HCT116 (cell line): Measurements from ENCODE around the gene PSORS1C2. TPM values are rescaled to one million over a fixed set of nuclear protein-coding genes. Genes with fewer than 3 reads are reported as not detected.

Source experiments
- ATAC-seq: fragments of 200-7000 bp; cut with Tn5 transposase; 2 replicates; pipeline ENCODE4 v1.9.1; 2020; ENCODE audit warnings: mild to moderate bottlenecking, moderate library complexity
- BruUV-seq: library from RNA; stranded (reverse); fragments of 400-500 nt; replicated peaks from 2 replicates; lab custom pipeline; 2021; lab: Mats Ljungman, UMichigan
- CTCF ChIA-PET: fragments of 300-600 bp; sonication (Branson Sonifier 250); formaldehyde crosslinking; loops from one replicate; lab custom pipeline; 2021; ENCODE audit warnings: antibody characterized with exemption; lab: Charles Lee
- POLR2A ChIA-PET: fragments of 300-600, 350-600 bp; sonication (Branson Sonifier 250); formaldehyde crosslinking; loops from one replicate; lab custom pipeline; 2021; ENCODE audit warnings: antibody characterized with exemption; lab: Charles Lee
- RAD21 ChIA-PET, 2 experiments: fragments of 300-600 bp; sonication (Branson Sonifier 250); formaldehyde crosslinking; loops; one replicate each; lab custom pipeline; 2023; ENCODE audit warnings: low total read pairs in 2 of 2; ENCODE audit not compliant: uncharacterized antibody in 2 of 2, unreplicated experiment in 2 of 2, low non-redundant PET in 1 of 2; lab: Charles Lee
- DNase-seq: peaks from one replicate; pipeline ENCODE4 v3.0.0-alpha.2; 2010; ENCODE audit warnings: low read depth, low spot score
- H2AFZ ChIP-seq: fragments of 200-600 bp; shearing (Covaris generic), sonication (generic); 2 replicates; pipeline ENCODE4 v1.6.1; 2017; ENCODE audit warnings: low read depth, mixed run types, mixed read lengths, antibody characterized with exemption, low read length; ENCODE audit not compliant: poor library complexity, severe bottlenecking
- H3K27ac ChIP-seq: 2 replicates; pipeline ENCODE4 v1.5.1; 2012; ENCODE audit warnings: low read depth, low read length
- H3K27me3 ChIP-seq: fragments of 200-600 bp; sonication (generic); 2 replicates; pipeline ENCODE4 v1.6.1; 2016; ENCODE audit warnings: mixed run types, low read length, mixed read lengths; ENCODE audit not compliant: insufficient read depth
- H3K36me3 ChIP-seq, 2 experiments: fragments of 200-500 bp in 1 of 2; fragments of 200-600 bp in 1 of 2; sonication (Bioruptor generic) in 1 of 2; sonication (generic) in 1 of 2; 2 replicates each; pipeline versions ENCODE4 v1.5.1 to v1.6.1; 2014 to 2016; ENCODE audit warnings: low read length in 2 of 2, inconsistent platforms in 1 of 2, mixed read lengths in 1 of 2, mixed run types in 1 of 2; ENCODE audit not compliant: insufficient read depth in 2 of 2, control insufficient read depth in 1 of 2
- H3K4me1 ChIP-seq, 2 experiments: fragments of 200-600 bp in 1 of 2; sonication (generic) in 1 of 2; 2 replicates each; pipeline versions ENCODE4 v1.5.1 to v1.6.1; 2012 to 2017; ENCODE audit warnings: low read length in 2 of 2, inconsistent platforms in 1 of 2, mild to moderate bottlenecking in 1 of 2, mixed read lengths in 1 of 2, mixed run types in 1 of 2, moderate library complexity in 1 of 2; ENCODE audit not compliant: insufficient read depth in 2 of 2, control insufficient read depth in 1 of 2
- H3K4me2 ChIP-seq: fragments of 200-600 bp; sonication (generic); 2 replicates; pipeline ENCODE4 v1.6.1; 2017; ENCODE audit warnings: mixed run types, low read length, mixed read lengths
- H3K4me3 ChIP-seq, 2 experiments: fragments of 200-600 bp in 1 of 2; sonication (generic) in 1 of 2; replicated peaks in 1 of 2; 2 replicates each; pipeline ENCODE4 v1.5.1; 2011 to 2016; ENCODE audit warnings: low read length in 2 of 2, control low read depth in 1 of 2, low read depth in 1 of 2, mild to moderate bottlenecking in 1 of 2, mixed read lengths in 1 of 2, mixed run types in 1 of 2
- H3K79me2 ChIP-seq: fragments of 200-600 bp; sonication (generic); 2 replicates; pipeline ENCODE4 v1.6.1; 2017; ENCODE audit warnings: mild to moderate bottlenecking, mixed run types, low read length, moderate library complexity, mixed read lengths; ENCODE audit not compliant: insufficient read depth
- H3K9ac ChIP-seq: fragments of 200-600 bp; sonication (generic); 2 replicates; pipeline ENCODE4 v1.6.1; 2016; ENCODE audit warnings: low read length, mixed read lengths
- H3K9me2 ChIP-seq: fragments of 200-600 bp; sonication (generic), shearing (Covaris generic); 2 replicates; pipeline ENCODE4 v1.6.1; 2017; ENCODE audit warnings: mixed run types, mild to moderate bottlenecking, moderate library complexity; ENCODE audit not compliant: insufficient read depth
- H3K9me3 ChIP-seq, 2 experiments: fragments of 200-500 bp in 1 of 2; fragments of 200-600 bp in 1 of 2; sonication (Bioruptor generic) in 1 of 2; sonication (generic) in 1 of 2; 2 replicates each; pipeline ENCODE4 v1.6.1; 2014 to 2017; ENCODE audit warnings: low read length in 2 of 2, mixed read lengths in 2 of 2, inconsistent platforms in 1 of 2, low read depth in 1 of 2, mild to moderate bottlenecking in 1 of 2, mixed run types in 1 of 2, moderate library complexity in 1 of 2; ENCODE audit not compliant: control insufficient read depth in 1 of 2, insufficient read depth in 1 of 2
- H4K20me1 ChIP-seq: fragments of 200-600 bp; sonication (generic), shearing (Covaris generic); 2 replicates; pipeline ENCODE4 v1.6.1; 2017; ENCODE audit warnings: mixed run types, mild to moderate bottlenecking, moderate library complexity; ENCODE audit not compliant: insufficient read depth
- EZH2 ChIP-seq: fragments of 200-600 bp; sonication (generic); IDR thresholded peaks from 2 replicates; pipeline ENCODE4 v1.6.1; 2017; ENCODE audit warnings: antibody characterized with exemption, mixed run types
- EZH2phosphoT487 ChIP-seq: fragments of 200-600 bp; IDR thresholded peaks from 2 replicates; pipeline ENCODE4 v1.6.1; 2018; ENCODE audit warnings: antibody characterized with exemption, borderline replicate concordance
- POLR2A ChIP-seq: IDR thresholded peaks from 2 replicates; pipeline ENCODE4 v1.7.0; 2011; ENCODE audit warnings: borderline replicate concordance; ENCODE audit not compliant: insufficient read depth, insufficient read length; ENCODE audit errors: extremely low read depth
- POLR2AphosphoS5 ChIP-seq: IDR thresholded peaks from 2 replicates; pipeline ENCODE4 v1.6.1; 2011; ENCODE audit warnings: mild to moderate bottlenecking, low read depth, low read length, moderate library complexity
- SRF ChIP-seq: IDR thresholded peaks from 2 replicates; pipeline ENCODE4 v1.6.1; 2012; ENCODE audit warnings: low read depth
- YY1 ChIP-seq: IDR thresholded peaks from 2 replicates; pipeline ENCODE4 v1.6.1; 2011; ENCODE audit warnings: low read length, low read depth, moderate library complexity, mild to moderate bottlenecking; ENCODE audit not compliant: insufficient replicate concordance; ENCODE audit errors: extremely low read depth
- ZFX ChIP-seq: fragments of 450-650 bp; IDR thresholded peaks from 2 replicates; pipeline ENCODE4 v1.6.1; 2017
- ZNF274 ChIP-seq: fragments of 200-500 bp; sonication (Bioruptor generic); IDR thresholded peaks from 2 replicates; pipeline ENCODE4 v1.6.1; 2014; ENCODE audit warnings: mild to moderate bottlenecking, low read depth, low read length, inconsistent platforms
- intact Hi-C: fragments of 100-400 bp; cut with micrococcal nuclease; formaldehyde crosslinking; loops from 2 replicates; pipeline ENCODE4 v1.10.0; 2022
- total RNA-seq: library from RNA; stranded (reverse); gene quantifications from one replicate; pipeline ENCODE4 v1.2.1, GENCODE V29; 2021; ENCODE audit not compliant: unreplicated experiment
- TF ChIP-seq, protein P1 (sequence below): IDR thresholded peaks from 2 replicates; pipeline ENCODE4 v1.6.1; 2012
- TF ChIP-seq, protein P2 (sequence below): IDR thresholded peaks from 2 replicates; pipeline ENCODE4 v1.6.1; 2011; ENCODE audit warnings: mild to moderate bottlenecking, low read length, moderate library complexity; ENCODE audit not compliant: insufficient replicate concordance; ENCODE audit errors: extremely low read depth
- TF ChIP-seq, protein P3 (sequence below), 3 experiments: fragments of 200-600 bp in 1 of 3; sonication (generic) in 1 of 3; IDR thresholded peaks in 2 of 3; conservative IDR thresholded peaks in 1 of 3; 2 replicates each; pipeline ENCODE4 v1.5.1; 2012 to 2017; ENCODE audit warnings: low read depth in 2 of 3, low read length in 2 of 3, antibody characterized with exemption in 1 of 3, borderline replicate concordance in 1 of 3, control low read depth in 1 of 3, mild to moderate bottlenecking in 1 of 3, mixed read lengths in 1 of 3, mixed run types in 1 of 3, moderate library complexity in 1 of 3; ENCODE audit not compliant: insufficient read depth in 1 of 3
- TF ChIP-seq, protein P4 (sequence below): IDR thresholded peaks from 2 replicates; pipeline ENCODE4 v1.6.1; 2012; ENCODE audit warnings: low read depth

PSORS1C2 gene
- total RNA-seq, 1 experiment from 2014 or later: not detected

DNA sequence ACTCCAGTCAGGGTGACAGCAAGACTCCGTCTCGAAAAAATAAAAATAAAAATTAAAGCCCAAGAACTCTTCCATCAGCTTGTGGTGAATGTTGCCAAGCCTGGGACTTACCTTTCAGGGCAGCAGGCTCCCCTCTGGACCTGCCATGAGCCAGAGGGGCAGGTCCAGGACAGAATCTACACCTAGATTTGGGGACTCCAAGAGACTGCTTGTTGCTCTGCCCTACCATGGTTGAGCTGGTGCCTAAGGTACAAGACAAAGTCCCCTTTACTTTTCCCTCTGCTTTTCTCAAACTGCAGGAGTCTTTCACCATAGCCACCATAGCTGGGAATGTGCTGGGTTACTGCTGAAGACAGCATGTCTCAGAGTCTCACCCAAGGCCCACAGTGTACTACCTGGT lies 35.7 kb downstream of the PSORS1C2 start:
- H3K9me3 ChIP-seq: no peaks in the 10 kb centered on the region
- ATAC-seq: no peak
- no TSS peak for BruUV-seq
- H3K27me3 ChIP-seq: no peaks in the 10 kb centered on the region
- H4K20me1 ChIP-seq: no peaks in the 10 kb centered on the region
- no peaks in the 10 kb centered on the region for H3K9me2 ChIP-seq
- no peak overlapping the region for H2AFZ ChIP-seq
- no peaks in the 10 kb centered on the region for H3K36me3 ChIP-seq
- no peak overlapping the region for H3K27ac ChIP-seq
- DNase-seq: no peak
- H3K79me2 ChIP-seq: no peaks in the 10 kb centered on the region
- H3K4me1 ChIP-seq: peaks cover 3 to 12% of the 10 kb centered on the region in 2 experiments; a peak in 3 of 4 replicates
- no peak overlapping the region for H3K4me2 ChIP-seq
- POLR2A ChIA-PET: interaction anchor here (1.1 kb wide), 1 partner anchor 12 kb away, joined by 11 read pairs; the partner anchor contains the start of gene PSORS1C1
- no peak overlapping the region for H3K9ac ChIP-seq
- H3K4me3 ChIP-seq: no peak overlapping the region
- TF ChIP-seq, protein P1, sequence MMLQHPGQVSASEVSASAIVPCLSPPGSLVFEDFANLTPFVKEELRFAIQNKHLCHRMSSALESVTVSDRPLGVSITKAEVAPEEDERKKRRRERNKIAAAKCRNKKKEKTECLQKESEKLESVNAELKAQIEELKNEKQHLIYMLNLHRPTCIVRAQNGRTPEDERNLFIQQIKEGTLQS: no peak
- TF ChIP-seq, protein P2, sequence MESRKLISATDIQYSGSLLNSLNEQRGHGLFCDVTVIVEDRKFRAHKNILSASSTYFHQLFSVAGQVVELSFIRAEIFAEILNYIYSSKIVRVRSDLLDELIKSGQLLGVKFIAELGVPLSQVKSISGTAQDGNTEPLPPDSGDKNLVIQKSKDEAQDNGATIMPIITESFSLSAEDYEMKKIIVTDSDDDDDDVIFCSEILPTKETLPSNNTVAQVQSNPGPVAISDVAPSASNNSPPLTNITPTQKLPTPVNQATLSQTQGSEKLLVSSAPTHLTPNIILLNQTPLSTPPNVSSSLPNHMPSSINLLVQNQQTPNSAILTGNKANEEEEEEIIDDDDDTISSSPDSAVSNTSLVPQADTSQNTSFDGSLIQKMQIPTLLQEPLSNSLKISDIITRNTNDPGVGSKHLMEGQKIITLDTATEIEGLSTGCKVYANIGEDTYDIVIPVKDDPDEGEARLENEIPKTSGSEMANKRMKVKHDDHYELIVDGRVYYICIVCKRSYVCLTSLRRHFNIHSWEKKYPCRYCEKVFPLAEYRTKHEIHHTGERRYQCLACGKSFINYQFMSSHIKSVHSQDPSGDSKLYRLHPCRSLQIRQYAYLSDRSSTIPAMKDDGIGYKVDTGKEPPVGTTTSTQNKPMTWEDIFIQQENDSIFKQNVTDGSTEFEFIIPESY: no peak
- TF ChIP-seq ZNF274: no peak
- TF ChIP-seq POLR2AphosphoS5: no peak
- TF ChIP-seq, protein P3, sequence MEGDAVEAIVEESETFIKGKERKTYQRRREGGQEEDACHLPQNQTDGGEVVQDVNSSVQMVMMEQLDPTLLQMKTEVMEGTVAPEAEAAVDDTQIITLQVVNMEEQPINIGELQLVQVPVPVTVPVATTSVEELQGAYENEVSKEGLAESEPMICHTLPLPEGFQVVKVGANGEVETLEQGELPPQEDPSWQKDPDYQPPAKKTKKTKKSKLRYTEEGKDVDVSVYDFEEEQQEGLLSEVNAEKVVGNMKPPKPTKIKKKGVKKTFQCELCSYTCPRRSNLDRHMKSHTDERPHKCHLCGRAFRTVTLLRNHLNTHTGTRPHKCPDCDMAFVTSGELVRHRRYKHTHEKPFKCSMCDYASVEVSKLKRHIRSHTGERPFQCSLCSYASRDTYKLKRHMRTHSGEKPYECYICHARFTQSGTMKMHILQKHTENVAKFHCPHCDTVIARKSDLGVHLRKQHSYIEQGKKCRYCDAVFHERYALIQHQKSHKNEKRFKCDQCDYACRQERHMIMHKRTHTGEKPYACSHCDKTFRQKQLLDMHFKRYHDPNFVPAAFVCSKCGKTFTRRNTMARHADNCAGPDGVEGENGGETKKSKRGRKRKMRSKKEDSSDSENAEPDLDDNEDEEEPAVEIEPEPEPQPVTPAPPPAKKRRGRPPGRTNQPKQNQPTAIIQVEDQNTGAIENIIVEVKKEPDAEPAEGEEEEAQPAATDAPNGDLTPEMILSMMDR (IDR thresholded peaks at IDR 0.05 in 2 of 3, conservative IDR thresholded peaks at IDR 0.05 in 1 of 3; ENCODE audit: borderline replicate concordance in 1 of 3, insufficient read depth in 1 of 3, low read depth in 2 of 3, low read length in 2 of 3): no peak
- no peak for TF ChIP-seq POLR2A
- no peak for TF ChIP-seq ZFX
- TF ChIP-seq YY1: no peak
- no peak for TF ChIP-seq EZH2phosphoT487
- TF ChIP-seq, protein P4, sequence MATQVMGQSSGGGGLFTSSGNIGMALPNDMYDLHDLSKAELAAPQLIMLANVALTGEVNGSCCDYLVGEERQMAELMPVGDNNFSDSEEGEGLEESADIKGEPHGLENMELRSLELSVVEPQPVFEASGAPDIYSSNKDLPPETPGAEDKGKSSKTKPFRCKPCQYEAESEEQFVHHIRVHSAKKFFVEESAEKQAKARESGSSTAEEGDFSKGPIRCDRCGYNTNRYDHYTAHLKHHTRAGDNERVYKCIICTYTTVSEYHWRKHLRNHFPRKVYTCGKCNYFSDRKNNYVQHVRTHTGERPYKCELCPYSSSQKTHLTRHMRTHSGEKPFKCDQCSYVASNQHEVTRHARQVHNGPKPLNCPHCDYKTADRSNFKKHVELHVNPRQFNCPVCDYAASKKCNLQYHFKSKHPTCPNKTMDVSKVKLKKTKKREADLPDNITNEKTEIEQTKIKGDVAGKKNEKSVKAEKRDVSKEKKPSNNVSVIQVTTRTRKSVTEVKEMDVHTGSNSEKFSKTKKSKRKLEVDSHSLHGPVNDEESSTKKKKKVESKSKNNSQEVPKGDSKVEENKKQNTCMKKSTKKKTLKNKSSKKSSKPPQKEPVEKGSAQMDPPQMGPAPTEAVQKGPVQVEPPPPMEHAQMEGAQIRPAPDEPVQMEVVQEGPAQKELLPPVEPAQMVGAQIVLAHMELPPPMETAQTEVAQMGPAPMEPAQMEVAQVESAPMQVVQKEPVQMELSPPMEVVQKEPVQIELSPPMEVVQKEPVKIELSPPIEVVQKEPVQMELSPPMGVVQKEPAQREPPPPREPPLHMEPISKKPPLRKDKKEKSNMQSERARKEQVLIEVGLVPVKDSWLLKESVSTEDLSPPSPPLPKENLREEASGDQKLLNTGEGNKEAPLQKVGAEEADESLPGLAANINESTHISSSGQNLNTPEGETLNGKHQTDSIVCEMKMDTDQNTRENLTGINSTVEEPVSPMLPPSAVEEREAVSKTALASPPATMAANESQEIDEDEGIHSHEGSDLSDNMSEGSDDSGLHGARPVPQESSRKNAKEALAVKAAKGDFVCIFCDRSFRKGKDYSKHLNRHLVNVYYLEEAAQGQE: no peak
- no peak for TF ChIP-seq SRF
- TF ChIP-seq EZH2: no peak
- CTCF ChIA-PET: interaction anchor here (0.6 to 1.8 kb wide), 6 partner anchors 10 to 650 kb away, joined by 3 to 13 read pairs (median 6); partner anchors contain the start of genes C6orf15 and PSORS1C1
- intact Hi-C loops: no loop called here
- RAD21 ChIA-PET: interaction anchor here in 1 of 2 experiments (0.6 kb wide), 1 partner anchor 22 kb away, joined by 3 read pairs; no protein-coding TSS in a partner anchor
